Measurements from ENCODE around the gene DNAL4.
A peak's percentile ranks its signal among the peaks of the same experiment; 100 is the strongest.

The DNAL4 gene, protein sequence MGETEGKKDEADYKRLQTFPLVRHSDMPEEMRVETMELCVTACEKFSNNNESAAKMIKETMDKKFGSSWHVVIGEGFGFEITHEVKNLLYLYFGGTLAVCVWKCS

DNA sequence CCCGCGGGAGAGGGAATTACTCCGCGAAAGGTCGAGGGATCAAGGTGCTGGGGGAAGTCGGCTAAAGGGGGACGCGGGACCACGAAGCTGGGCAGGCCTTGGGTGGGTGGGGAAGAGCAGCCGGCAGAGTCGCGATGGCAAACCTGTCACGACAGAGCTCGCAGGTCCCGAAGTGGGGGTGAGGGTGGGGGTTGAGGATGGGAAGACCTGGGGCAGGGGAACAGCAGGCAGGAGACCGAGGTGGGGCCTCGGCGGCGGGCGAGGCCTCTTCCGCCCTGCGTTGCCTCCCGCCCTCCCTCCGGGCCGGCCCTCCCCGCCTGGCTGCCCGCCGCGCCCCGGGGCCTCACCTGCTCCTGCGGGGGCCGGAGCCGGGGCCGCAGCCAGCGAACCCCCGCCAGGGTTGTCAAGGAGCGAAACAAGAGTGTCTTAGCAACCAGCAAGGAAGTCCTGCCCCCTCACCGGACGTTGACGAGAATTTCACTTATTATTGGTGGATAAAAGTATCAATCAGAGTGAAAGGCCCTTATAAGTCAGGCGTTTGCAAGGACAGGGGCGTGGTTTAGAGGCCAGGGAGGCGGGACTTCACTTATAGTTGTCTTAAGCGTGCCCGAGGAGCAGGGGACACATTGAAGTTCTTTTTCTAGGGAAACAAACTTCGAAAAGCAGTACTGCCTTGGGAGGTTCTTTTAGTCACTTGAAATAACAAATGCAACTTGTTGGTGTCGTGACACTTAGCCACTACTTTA lies at the start of gene DNAL4:
TSS of gene DNAL4 (minus strand) at position 423 of the 746 bp plus-strand sequence. CDS start 11,412 bp downstream, outside the sequence.
- H3K27ac ChIP-seq: peak within 1 kb of the TSS; percentile 57
- peak; percentile 86 for DNase-seq (ENCODE audit: low read depth, low spot score)

DNA sequence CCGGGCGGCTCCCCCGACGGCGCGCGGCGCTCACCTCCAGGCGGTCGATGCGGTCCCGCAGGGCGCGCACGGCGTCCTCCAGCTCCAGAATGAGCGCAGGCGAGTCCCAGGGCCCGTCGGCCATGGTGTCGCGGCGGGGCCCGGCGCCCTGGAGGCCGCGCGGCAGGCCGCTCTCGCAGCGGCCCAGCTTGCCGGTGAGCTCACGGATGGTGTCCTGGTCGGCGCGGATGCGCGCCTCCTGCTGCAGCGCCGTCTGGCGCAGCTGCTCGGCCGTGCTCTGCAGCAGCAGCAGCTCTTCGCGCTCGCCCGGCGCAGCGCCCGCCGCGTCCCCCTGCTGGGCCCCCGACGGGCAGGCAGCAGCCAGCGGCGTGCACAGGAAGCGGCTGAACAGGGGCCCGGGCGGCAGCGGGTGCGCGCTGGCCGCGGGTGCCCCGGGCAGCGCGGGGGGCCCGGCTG lies 49.3 kb upstream of the DNAL4 start:
- no peak overlapping the region for H3K27ac ChIP-seq
- DNase-seq (ENCODE audit: low read depth, low spot score): peak; percentile 16

DNA sequence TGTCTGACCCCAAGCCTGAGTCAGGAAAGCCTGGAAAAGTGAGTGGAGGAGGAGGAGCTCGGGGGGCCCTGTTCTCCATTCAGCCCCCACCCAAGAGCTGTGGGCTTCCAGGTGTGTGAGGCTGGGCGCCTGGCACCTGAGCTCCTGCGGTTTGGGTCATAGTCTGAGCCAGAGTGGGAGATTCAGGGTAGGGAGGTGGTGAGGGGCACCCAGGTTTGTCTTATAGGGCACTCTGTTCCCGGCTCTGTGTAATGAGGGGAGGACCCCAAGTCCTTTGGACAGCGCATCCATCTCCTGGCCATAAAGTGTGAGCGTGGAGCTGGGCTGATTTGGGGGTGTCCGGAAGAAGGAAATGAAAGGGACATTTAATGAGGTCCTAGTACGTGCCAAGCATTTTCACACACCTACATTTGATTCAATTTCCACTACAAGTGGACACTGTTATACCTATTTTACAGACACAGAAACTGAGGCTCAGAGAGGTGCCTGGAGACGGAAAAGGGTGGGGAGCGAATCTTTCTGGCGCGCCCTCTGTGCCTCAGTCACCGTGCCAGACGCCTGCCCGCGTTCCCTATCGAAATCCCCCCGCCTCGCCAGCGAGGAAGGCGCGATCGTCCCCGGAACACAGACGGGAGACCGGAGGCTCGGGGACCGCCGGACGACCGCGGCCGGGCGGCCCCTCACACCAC lies 48.7 kb upstream of the DNAL4 start:
- no peak for DNase-seq (ENCODE audit: low read depth, low spot score)
- no peak overlapping the region for H3K27ac ChIP-seq

DNA sequence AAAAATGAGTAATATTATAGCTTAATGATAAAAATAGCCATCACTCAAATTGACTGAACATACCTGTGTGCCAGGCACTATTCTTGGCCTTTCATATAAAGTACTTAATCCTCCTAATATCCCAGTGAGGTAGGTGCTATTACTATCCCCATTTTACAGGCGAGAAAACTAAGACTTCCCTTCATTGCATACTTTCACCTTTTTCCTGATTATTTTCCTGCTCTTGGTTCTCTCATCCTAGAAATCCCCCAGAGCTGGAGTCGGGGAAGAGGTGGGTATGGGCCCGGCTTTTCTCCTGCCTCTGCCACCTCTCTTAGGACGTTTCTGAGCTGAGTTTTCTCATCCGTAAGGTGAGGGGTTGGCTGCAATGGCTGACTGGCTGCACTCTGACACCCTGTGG lies 47.7 kb upstream of the DNAL4 start:
- DNase-seq (ENCODE audit: low read depth, low spot score): no peak
- no peak overlapping the region for H3K27ac ChIP-seq

DNA sequence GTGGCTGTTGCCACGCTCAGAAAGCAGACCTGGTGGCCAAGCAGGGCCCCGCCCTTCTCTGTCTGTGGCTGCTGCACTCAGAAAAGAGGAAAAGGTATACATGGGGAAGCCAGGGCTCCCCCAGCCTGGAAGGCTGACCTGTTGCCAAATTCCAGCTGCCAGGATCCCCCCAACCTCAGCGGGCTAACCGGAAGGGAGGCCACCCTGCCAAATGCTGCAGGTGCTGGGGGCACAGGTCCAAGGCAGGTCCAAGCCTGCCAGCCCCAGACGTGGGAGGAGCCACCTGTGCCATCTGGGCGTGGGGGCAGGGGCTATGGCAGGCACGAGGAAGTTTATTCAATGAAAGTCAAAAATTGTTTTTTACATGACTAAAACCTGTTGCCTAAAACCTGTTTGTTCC lies 47.3 kb upstream of the DNAL4 start:
- H3K27ac ChIP-seq: no peak overlapping the region
- no peak for DNase-seq (ENCODE audit: low read depth, low spot score)

DNA sequence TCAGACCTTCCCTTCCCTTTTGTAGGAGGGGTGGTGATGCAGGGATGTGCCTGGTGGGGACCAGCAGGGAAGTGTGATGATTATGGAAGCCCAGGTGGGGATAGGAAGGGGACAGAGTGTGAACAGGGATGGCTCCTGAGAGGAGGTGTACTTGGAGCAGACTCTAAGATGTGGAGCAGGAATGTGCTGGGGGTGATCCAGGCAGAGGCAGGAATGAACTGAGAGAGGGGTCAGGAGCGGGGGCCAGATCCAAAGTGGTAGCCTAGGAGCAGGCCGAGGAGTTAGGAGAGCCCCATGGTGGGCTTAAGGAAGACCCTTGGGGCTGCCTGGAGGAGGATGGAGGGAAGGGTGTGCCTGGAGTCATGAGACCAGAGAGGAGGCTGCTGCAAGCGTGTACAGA lies 46.2 kb upstream of the DNAL4 start:
- no peak for DNase-seq (ENCODE audit: low read depth, low spot score)
- no peak overlapping the region for H3K27ac ChIP-seq

DNA sequence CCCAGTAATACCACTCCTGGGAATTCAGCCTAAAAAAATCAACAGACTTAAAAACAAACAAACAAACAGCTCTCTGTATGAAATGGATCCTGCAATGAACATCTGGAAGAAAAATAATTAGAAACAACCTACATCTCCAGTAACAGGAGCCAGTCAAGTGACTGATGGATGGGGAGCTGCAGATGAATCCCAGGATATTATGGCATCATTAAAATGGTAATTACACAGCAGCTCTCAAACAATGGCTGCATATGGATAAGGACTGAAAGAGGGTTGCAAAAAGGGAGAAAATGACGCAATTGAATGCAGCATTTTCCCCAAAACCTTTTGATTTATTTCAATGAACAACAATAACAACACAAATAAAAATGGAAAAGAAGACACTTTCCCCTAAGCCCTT lies 45.7 kb upstream of the DNAL4 start:
- H3K27ac ChIP-seq: no peak overlapping the region
- DNase-seq (ENCODE audit: low read depth, low spot score): no peak

DNA sequence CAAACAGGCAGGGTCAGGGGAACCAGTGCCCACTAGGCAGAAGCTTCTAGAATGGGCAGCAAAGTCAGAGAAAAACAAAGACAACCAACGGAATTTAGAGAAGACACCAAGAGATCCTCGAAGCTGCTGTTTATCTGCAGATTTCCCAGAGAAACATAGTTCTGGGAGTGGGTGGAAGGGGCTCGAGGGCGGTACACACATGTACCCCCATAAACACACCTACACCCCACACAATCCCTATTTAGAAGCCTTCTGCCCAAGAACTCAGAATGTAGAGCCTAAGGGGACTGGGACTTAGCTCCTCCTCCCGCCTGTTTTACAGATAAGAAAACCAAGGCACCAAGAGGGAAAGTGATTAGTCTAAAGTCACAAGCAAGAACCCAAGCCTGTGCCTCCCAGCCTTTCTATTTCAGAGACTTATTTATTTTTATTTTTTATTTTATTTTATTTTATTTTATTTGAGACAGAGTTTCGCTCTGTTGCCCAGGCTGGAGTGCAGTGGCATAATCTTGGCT lies 43.5 kb upstream of the DNAL4 start:
- no peak for DNase-seq (ENCODE audit: low read depth, low spot score)
- H3K27ac ChIP-seq: no peak overlapping the region

DNA sequence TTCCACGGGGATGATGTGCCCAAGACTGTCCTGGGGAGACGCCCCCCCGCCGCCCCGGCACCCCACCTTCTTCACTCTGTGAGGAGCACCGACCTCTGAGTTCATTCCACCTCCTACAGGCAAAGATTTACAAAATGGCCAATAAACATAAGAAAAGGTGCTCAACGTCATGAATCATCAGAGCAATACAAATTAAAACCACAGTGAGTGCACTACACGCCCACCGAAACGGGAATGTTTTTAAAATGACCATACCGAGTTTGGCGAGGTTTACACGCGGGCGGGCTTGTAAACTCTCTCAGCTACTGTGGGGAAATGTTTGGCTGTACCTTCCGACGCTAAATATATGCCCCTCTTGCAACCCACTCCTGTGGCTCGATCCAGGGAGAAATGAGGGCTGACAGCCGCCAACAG lies 42.0 kb upstream of the DNAL4 start:
- no peak for DNase-seq (ENCODE audit: low read depth, low spot score)
- H3K27ac ChIP-seq: no peak overlapping the region

DNA sequence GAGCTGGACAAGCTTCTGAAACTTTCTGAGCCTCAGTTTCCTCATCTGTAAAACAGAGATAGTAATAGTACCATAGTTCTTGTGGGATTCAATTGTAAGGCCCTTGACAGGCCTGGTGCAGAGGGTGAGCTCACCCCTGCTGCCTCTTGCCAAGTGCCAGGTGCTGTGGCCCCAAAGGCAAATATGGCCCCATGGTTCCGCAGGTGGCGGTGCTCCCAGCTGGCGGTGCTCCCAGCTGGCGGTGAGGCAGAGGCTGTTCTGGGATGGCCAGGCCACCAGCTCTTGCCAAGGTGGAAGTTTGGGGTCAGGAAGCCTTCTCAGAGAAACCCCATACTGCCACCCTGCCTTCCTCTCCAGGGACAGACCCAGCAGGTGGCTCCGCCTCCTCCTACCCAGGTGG lies 41.0 kb upstream of the DNAL4 start:
- H3K27ac ChIP-seq: no peak overlapping the region
- no peak for DNase-seq (ENCODE audit: low read depth, low spot score)

DNA sequence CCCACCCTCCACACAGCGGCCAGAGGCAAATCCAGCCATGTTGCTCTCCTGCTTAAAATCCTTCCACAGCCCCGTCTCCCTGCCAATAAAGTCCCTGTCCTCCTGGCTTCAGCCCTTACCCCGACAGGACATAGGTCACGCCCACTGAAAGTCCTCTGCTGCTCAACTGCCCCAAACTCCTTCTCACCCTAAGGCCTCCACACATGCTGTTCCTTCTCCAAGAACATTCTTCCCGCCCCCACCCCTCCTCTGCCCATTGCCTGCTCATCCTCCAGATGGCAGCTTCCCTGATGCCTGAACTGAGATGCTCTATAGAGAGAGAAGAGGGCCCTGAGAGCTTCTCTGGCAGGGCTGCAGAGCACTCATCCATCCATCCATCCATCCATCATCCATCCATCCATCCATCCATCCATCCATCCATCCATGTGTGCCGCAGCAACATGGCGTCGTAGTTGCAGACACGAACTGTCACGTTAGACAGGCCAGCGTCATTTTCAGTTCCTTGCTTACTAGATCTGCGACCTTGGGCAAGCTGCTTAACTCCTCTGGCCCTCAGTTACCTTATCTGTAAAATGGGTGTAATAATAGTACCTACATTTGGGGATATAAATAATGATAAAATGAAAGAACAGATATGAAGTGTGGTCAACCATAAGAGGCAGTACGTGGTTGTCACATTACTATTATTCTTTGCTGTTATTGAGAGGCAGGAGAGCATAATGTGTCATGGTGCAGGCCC lies 40.4 kb upstream of the DNAL4 start:
- DNase-seq (ENCODE audit: low read depth, low spot score): no peak
- no peak overlapping the region for H3K27ac ChIP-seq

DNA sequence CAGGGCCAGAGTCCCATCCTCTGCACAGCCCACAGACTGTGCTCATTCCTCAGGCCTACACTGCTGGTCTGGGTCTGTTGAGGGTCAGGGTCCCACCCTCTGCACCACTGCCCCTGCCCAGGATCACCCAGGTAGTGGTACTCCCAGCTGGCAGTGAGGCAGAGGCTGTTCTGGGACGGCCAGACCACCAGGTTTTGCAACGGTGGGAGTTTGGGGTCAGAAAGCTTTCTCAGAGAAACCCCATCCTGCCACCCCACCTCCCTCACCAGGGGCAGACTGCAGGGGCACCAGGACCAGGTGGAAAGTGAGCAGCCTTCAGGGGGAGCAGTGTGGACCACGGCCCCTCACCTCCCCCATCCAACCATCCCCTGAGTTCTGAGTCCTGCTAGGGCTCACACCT lies 39.1 kb upstream of the DNAL4 start:
- no peak overlapping the region for H3K27ac ChIP-seq
- DNase-seq (ENCODE audit: low read depth, low spot score): no peak

DNA sequence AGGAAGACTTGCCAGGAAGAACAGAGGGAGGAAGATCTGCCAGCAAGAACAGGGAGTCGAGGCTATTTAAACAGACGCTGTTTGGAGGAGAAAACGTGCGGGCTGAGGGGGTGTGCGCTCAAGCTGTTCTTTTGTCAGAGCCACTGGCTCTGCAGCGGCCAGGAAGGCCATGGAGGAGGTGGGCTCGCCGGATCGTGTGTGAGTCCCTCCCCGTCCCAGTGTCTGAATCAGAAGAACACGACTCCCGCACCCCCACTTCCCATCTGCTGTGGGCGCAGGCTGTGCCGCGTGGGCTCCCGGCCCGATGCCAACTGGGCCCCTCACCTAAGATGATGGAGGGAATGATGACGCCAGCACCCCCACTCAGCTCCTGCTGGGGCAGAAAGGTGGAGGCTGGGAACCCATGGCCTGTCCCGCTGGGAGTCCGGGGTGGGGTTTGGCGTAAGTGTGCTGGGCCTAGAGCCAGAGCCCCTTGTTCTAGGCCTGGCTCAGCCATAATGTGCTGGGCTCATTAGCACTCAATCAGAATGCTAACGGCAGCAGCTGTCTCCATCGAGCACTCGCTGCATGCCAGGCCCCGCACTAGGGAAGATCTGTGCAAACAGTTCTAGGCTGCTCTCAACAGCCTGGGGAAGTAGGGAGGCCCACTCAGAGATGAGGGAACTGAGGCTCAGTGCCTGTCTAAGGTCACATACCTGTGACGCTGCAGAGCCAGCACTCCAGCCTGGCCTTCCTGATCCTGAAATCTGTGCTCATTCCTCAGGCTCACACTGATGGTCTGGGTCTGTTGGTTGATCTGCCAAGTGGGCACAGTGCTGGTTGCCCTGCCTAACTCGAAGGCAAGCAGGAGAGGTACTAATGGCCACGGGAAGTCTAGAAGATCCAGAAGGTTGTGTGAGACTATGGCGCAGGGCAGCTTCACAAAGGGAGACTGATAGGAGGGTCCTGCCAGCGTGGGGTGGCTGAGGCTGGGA lies 38.3 kb upstream of the DNAL4 start:
- DNase-seq (ENCODE audit: low read depth, low spot score): no peak
- H3K27ac ChIP-seq: no peak overlapping the region

DNA sequence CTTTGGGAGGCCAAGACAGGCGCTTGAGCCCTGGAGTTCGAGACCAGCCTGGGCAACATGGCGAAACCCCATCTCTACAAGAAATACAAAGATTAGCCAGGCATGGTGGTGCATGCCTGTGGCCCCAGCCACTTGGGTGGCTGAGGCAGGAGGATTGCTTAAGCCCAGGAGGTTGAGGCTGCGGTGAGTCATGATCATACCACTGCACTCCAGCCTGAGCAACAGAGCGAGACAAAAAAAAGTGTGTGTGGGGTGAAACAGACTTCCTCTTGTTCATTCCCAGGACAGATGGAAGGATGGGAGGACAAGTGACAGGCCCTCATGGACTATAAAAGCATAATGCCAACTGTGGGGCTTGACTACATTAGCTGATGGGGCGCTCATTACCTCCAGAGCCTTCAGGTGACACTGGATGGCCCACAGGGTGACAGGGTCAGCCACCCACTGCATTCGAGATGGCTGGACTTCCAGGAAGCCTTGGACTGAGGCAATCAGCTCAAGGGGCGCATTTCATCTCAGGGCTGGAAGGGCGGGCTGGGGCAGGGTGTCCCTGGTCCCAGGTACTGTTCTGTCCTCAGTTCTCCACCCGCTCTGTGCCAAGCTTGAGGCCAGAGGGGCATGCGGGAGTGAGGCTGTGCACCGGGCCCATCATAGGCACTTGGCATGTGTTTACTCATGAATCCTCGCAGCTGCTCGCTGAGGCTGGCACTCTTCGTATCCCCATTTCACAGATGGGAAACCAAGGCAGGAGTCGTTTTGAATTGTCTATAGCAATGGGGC lies 37.4 kb upstream of the DNAL4 start:
- no peak overlapping the region for H3K27ac ChIP-seq
- peak; percentile 34 for DNase-seq (ENCODE audit: low read depth, low spot score)

DNA sequence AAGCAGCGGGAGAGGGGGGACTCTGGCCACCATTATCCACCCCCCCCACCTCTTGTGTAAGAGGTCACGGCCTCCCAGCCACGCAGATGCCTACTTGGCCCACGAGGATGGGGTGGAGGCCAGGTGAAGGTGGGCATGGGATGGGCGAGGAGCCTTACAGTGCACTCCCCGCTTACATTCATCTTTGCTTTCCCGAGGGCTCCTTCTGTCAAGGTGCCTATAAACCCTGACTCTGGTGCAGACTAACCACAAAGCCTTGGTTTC lies 36.8 kb upstream of the DNAL4 start:
- H3K27ac ChIP-seq: no peak overlapping the region
- DNase-seq (ENCODE audit: low read depth, low spot score): no peak

DNA sequence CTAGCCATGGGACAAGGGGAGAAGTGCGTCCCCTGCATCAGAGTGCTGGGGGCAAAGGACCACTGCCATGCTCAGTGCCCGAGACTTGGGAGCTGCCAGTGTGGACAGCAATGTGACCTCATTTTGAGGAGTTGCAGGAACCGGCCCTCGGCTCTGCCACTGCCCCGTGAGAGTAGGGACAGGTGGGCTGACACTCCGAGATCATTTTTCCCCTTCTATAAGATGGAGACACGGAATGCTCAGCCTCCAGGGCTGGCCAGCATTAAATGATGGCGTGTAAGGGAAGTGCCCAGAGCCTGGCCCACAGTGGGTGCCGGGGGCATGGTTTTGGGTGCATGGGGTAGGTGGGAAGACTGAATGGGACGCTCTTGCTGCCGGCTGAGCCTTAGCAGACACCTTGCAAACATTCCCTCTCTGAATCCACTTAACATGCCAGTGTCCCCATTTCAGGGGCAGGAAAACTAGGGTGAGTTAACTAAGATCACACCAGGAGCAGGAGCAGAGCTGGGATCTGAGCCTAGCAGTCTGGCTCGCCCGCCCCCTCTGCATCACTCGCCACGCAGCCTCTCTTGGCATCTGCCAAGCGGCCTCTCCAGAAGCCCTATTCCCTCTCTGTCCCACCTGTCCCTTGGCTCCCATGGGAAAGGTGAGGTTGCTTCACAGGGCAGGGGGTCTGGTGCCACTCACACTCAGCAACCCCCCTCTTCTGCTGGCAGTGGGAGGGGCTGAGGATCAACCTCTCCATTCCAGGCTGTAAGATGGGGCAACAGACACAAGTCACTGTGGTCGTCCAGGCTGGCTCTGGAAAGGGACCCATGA lies 36.3 kb upstream of the DNAL4 start:
- no peak for DNase-seq (ENCODE audit: low read depth, low spot score)
- H3K27ac ChIP-seq: no peak overlapping the region

DNA sequence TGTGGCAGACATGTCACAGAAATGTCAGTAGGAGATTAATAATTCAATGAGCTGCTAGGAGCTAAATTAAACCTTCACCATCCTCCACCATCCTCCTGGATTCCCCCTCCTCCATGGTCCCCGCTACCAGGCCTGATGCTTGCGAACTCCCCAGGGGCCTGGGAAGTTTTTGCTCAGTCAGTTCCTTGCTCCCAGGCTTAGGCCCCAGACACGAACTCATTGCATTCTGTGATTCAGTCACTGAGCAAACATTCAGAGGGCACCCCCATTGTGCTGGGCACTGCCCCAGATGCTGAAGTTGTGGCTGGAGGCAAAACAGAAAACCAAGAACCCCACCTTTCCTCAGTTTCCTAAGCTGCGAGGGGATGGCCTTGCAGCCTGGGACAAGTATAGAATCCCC lies 35.5 kb upstream of the DNAL4 start:
- no peak overlapping the region for H3K27ac ChIP-seq
- no peak for DNase-seq (ENCODE audit: low read depth, low spot score)

DNA sequence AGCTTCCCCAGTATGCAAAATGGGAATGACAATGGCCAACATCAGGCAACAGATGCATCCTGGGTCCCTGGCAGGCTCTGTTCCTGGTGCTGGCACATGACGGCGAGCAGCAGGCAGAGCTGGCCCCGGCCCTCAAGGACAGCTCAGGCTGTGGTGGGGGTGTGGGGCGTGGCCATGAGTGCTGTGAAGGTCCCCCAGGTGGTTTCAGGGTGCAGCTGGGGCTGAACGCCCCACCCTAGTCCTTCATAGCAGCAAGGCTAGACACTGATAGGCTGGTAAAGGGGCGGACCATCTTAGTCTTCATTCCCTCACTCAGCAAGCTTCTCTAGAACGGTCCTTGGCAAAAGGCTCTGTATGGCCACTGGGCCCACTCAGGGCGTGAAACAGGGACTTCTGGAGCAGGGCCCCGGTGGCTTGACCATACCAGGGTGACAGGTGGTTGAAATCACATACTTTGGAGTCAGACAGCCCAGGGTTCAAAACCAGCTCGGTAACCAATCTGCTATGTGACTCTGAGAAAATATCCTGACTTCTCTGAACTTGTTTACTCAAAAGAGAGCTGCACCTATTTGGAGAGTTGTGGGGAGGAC lies 34.8 kb upstream of the DNAL4 start:
- H3K27ac ChIP-seq: no peak overlapping the region
- DNase-seq (ENCODE audit: low read depth, low spot score): no peak

Data from epithelial cell of prostate (primary cell).